ENCODE measurements around the gene USP6NL.

- TF ChIP-seq TAF1 (IDR thresholded peaks at IDR 0.05; ENCODE audit: borderline replicate concordance, insufficient read depth, low read length) (no peak), POLR2AphosphoS5 (IDR thresholded peaks at IDR 0.05; ENCODE audit: low read depth, low read length) (no peak)
Observed at GRCh38 chr10:11555556-11555955, 55.9 kb downstream of the USP6NL start.

Data from PFSK-1 (cell line).